ENCODE measurements around the gene DHCR24.

DNA sequence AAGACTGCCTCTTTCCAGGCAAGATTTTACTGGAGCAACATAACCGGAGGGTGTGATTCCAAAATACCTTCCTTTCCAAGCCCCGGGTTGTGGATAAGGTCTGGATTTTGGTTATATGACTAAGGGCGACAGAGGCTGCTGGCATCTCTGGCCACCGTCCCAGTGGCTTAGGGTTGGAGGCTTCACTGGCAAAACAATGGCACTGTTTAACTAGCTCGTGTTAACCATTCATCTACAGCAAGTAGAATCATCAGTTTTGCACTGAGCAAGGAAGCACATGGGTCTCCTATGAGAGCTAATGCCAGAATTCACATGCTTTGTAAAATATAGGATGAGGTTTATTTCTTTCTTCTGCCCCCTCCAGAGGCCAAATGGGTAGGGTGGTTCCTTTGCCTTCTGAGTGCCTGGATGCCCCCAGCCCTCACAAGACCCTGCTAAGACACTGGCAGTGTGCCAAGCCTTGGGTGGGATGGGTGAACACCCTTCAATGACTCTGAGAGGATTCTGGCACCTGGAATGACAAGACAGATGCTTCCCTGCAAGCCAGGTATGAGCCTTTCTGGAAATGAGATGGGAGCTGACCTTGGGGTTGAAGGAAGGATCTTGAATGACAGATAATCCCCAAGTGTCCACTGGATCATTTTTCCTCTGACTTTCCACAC, 36.8 kb downstream of the DHCR24 start:
- TF ChIP-seq CTCF (IDR thresholded peaks at IDR 0.05), result no peak
- no peak for TF ChIP-seq ETV6 (CRISPR knock-in tag; IDR thresholded peaks at IDR 0.05)
- no peak for TF ChIP-seq TP53 (CRISPR knock-in tag; IDR thresholded peaks at IDR 0.05)
- TF ChIP-seq ELF4 (CRISPR knock-in tag; IDR thresholded peaks at IDR 0.05; ENCODE audit: low read depth), result no peak
- no peak for TF ChIP-seq NFYB (CRISPR knock-in tag; conservative IDR thresholded peaks at IDR 0.05; ENCODE audit: low read depth)
- TF ChIP-seq USF2 (CRISPR knock-in tag; IDR thresholded peaks at IDR 0.05), result no peak
- no peak for TF ChIP-seq OVOL2 (CRISPR knock-in tag; IDR thresholded peaks at IDR 0.05; ENCODE audit: borderline replicate concordance)
- TF ChIP-seq ATF3 (CRISPR knock-in tag; conservative IDR thresholded peaks at IDR 0.05), result no peak
- TF ChIP-seq CREB1 (CRISPR knock-in tag; IDR thresholded peaks at IDR 0.05), result no peak
- TF ChIP-seq, protein P1, sequence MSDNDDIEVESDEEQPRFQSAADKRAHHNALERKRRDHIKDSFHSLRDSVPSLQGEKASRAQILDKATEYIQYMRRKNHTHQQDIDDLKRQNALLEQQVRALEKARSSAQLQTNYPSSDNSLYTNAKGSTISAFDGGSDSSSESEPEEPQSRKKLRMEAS (CRISPR knock-in tag; IDR thresholded peaks at IDR 0.05), result no peak
- TF ChIP-seq TEAD1 (CRISPR knock-in tag; IDR thresholded peaks at IDR 0.05), result no peak
- TF ChIP-seq, protein P2, sequence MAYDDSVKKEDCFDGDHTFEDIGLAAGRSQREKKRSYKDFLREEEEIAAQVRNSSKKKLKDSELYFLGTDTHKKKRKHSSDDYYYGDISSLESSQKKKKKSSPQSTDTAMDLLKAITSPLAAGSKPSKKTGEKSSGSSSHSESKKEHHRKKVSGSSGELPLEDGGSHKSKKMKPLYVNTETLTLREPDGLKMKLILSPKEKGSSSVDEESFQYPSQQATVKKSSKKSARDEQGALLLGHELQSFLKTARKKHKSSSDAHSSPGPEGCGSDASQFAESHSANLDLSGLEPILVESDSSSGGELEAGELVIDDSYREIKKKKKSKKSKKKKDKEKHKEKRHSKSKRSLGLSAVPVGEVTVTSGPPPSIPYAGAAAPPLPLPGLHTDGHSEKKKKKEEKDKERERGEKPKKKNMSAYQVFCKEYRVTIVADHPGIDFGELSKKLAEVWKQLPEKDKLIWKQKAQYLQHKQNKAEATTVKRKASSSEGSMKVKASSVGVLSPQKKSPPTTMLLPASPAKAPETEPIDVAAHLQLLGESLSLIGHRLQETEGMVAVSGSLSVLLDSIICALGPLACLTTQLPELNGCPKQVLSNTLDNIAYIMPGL (CRISPR knock-in tag; IDR thresholded peaks at IDR 0.05), result no peak
- TF ChIP-seq JUN (CRISPR knock-in tag; IDR thresholded peaks at IDR 0.05), result no peak
